CD4-positive, alpha-beta T cell treated with Interleukin-12 subunit alpha and Interleukin-12 subunit beta, for 1 hour (primary cell): Measurements from ENCODE around the gene PRKCA.

ENCODE experiments used
- DNase-seq: peaks from one replicate; pipeline ENCODE4 v3.0.0-alpha.2; 2020

The PRKCA gene

GRCh38 chr17:66560691-66561090, 258.3 kb downstream of the PRKCA start:
- no peak for DNase-seq

GRCh38 chr17:66562119-66562518, 259.7 kb downstream of the PRKCA start:
- DNase-seq, result no peak

- DNase-seq, result no peak
These were observed 262.6 kb downstream of the PRKCA start for GRCh38 chr17:66564992-66565465.

- DNase-seq, result peak; percentile 80
These were observed 265.1 kb downstream of the PRKCA start for GRCh38 chr17:66567234-66568170.

- no peak for DNase-seq
These were observed 267.2 kb downstream of the PRKCA start for GRCh38 chr17:66569572-66569971.

- DNase-seq, result no peak
These were observed 268.2 kb downstream of the PRKCA start for GRCh38 chr17:66570447-66571195.

GRCh38 chr17:66571745-66572144, 269.3 kb downstream of the PRKCA start:
- no peak for DNase-seq

GRCh38 chr17:66573078-66573477, 270.7 kb downstream of the PRKCA start:
- DNase-seq, result no peak

- DNase-seq, result no peak
These were observed 271.7 kb downstream of the PRKCA start for GRCh38 chr17:66574123-66574522.

GRCh38 chr17:66576473-66576872, 274.1 kb downstream of the PRKCA start:
- no peak for DNase-seq

GRCh38 chr17:66577041-66577440, 274.6 kb downstream of the PRKCA start:
- DNase-seq, result no peak

- DNase-seq, result no peak
These were observed 276.5 kb downstream of the PRKCA start for GRCh38 chr17:66578781-66579489.

- no peak for DNase-seq
These were observed 277.1 kb downstream of the PRKCA start for GRCh38 chr17:66579556-66579955.

- DNase-seq, result no peak
These were observed 278.0 kb downstream of the PRKCA start for GRCh38 chr17:66580184-66580955.

GRCh38 chr17:66580956-66581391, 278.6 kb downstream of the PRKCA start:
- no peak for DNase-seq

GRCh38 chr17:66582373-66583111, 280.1 kb downstream of the PRKCA start:
- DNase-seq, result no peak

- no peak for DNase-seq
These were observed 280.8 kb downstream of the PRKCA start for GRCh38 chr17:66583112-66583748.

GRCh38 chr17:66584927-66585326, 282.5 kb downstream of the PRKCA start:
- DNase-seq, result no peak

GRCh38 chr17:66585472-66585871, 283.1 kb downstream of the PRKCA start:
- no peak for DNase-seq

GRCh38 chr17:66589892-66590291, 287.5 kb downstream of the PRKCA start:
- DNase-seq, result no peak

GRCh38 chr17:66593116-66593515, 290.7 kb downstream of the PRKCA start:
- no peak for DNase-seq
